IMR-90 (cell line): ENCODE data around the gene AUH. TPM values are rescaled to one million over a fixed set of nuclear protein-coding genes. Genes with fewer than 3 reads are reported as not detected.

Experiments used
- ATAC-seq: fragments of 200-7000 bp; cut with Tn5 transposase; 2 replicates; pipeline ENCODE4 v1.9.1; 2020; ENCODE audit warnings: low read depth, mild to moderate bottlenecking, moderate library complexity
- BruUV-seq: library from RNA; stranded (reverse); fragments of 400-500 nt; replicated peaks from 2 replicates; lab custom pipeline; 2021; lab: Mats Ljungman, UMichigan
- CTCF ChIA-PET: fragments of 300-600 bp; formaldehyde crosslinking; extraction: SDS; loops from one replicate; lab custom pipeline; 2021; ENCODE audit warnings: antibody characterized with exemption; lab: Yijun Ruan, JAX
- POLR2A ChIA-PET: fragments of 300-600 bp; sonication (Branson Sonifier 250); formaldehyde crosslinking; loops from one replicate; lab custom pipeline; 2022; ENCODE audit warnings: antibody characterized with exemption; ENCODE audit not compliant: unreplicated experiment; lab: Charles Lee
- DNase-seq: peaks from one replicate; pipeline ENCODE4 v3.0.0; 2013
- H2AFZ ChIP-seq: replicated peaks from 2 replicates; pipeline ENCODE3; 2013; ENCODE audit warnings: low read length, mild to moderate bottlenecking; ENCODE audit not compliant: poor library complexity
- H2AK5ac ChIP-seq: 2 replicates; pipeline ENCODE4 v1.6.1; 2013; ENCODE audit warnings: low read depth, low read length, inconsistent platforms
- H2AK9ac ChIP-seq: replicated peaks from 2 replicates; pipeline ENCODE3; 2013; ENCODE audit warnings: mild to moderate bottlenecking, low read depth, low read length, moderate library complexity; ENCODE audit not compliant: poor library complexity
- H2BK120ac ChIP-seq: 2 replicates; pipeline ENCODE4 v1.6.1; 2013; ENCODE audit warnings: low read depth, low read length, inconsistent platforms
- H2BK15ac ChIP-seq: 3 replicates; pipeline ENCODE4 v1.6.1; 2013; ENCODE audit warnings: low read depth, low read length, inconsistent platforms
- H2BK20ac ChIP-seq: 2 replicates; pipeline ENCODE4 v1.6.1; 2013; ENCODE audit warnings: low read depth, mild to moderate bottlenecking, inconsistent platforms, low read length, moderate library complexity
- H2BK5ac ChIP-seq: 2 replicates; pipeline ENCODE4 v1.6.1; 2013; ENCODE audit warnings: mild to moderate bottlenecking, low read depth, low read length, inconsistent platforms; ENCODE audit not compliant: poor library complexity, severe bottlenecking
- H3K14ac ChIP-seq: replicated peaks from 2 replicates; pipeline ENCODE4 v1.6.1; 2013; ENCODE audit warnings: low read depth, low read length, inconsistent platforms
- H3K18ac ChIP-seq: 2 replicates; pipeline ENCODE4 v1.6.1; 2013; ENCODE audit warnings: low read depth, low read length, control low read depth
- H3K23ac ChIP-seq: 2 replicates; pipeline ENCODE4 v1.6.1; 2013; ENCODE audit warnings: low read depth, low read length, inconsistent platforms
- H3K27ac ChIP-seq: 2 replicates; pipeline ENCODE4 v1.5.1; 2013; ENCODE audit warnings: mild to moderate bottlenecking, control low read depth, low read length; ENCODE audit not compliant: insufficient read depth
- H3K27me3 ChIP-seq: 2 replicates; pipeline ENCODE4 v1.6.1; 2013; ENCODE audit warnings: low read length; ENCODE audit not compliant: control insufficient read depth, insufficient read depth
- H3K36me3 ChIP-seq: 2 replicates; pipeline ENCODE4 v1.6.1; 2013; ENCODE audit warnings: low read length, mixed read lengths; ENCODE audit not compliant: control insufficient read depth, insufficient read depth
- H3K4ac ChIP-seq: 2 replicates; pipeline ENCODE4 v1.6.1; 2013; ENCODE audit warnings: low read depth, low read length, inconsistent platforms
- H3K4me1 ChIP-seq: 2 replicates; pipeline ENCODE4 v1.6.1; 2013; ENCODE audit warnings: low read length, mixed read lengths; ENCODE audit not compliant: control insufficient read depth, insufficient read depth
- H3K4me2 ChIP-seq: 2 replicates; pipeline ENCODE4 v1.6.1; 2013; ENCODE audit warnings: low read depth, mild to moderate bottlenecking, control low read depth, low read length, moderate library complexity
- H3K4me3 ChIP-seq: 2 replicates; pipeline ENCODE4 v1.5.1; 2013; ENCODE audit warnings: low read depth, mild to moderate bottlenecking, control low read depth, low read length, moderate library complexity; ENCODE audit not compliant: insufficient read depth
- H3K56ac ChIP-seq: 2 replicates; pipeline ENCODE4 v1.6.1; 2013; ENCODE audit warnings: low read length, inconsistent platforms; ENCODE audit not compliant: insufficient read depth; ENCODE audit errors: extremely low read depth
- H3K79me1 ChIP-seq, 2 experiments: 2 replicates each; pipeline ENCODE4 v1.6.1; 2013; ENCODE audit warnings: low read length in 2 of 2, inconsistent platforms in 1 of 2, low read depth in 1 of 2
- H3K9ac ChIP-seq: 2 replicates; pipeline ENCODE4 v1.6.1; 2013; ENCODE audit warnings: low read depth, low read length, control low read depth
- H3K9me1 ChIP-seq: 2 replicates; pipeline ENCODE4 v1.6.1; 2013; ENCODE audit warnings: low read length, inconsistent platforms; ENCODE audit not compliant: insufficient read depth
- H3K9me3 ChIP-seq: 2 replicates; pipeline ENCODE4 v1.6.1; 2013; ENCODE audit warnings: low read length; ENCODE audit not compliant: control insufficient read depth, insufficient read depth
- H4K20me1 ChIP-seq: 2 replicates; pipeline ENCODE4 v1.6.1; 2013; ENCODE audit warnings: low read length, inconsistent platforms; ENCODE audit not compliant: insufficient read depth
- H4K5ac ChIP-seq: 2 replicates; pipeline ENCODE4 v1.6.1; 2013; ENCODE audit warnings: mild to moderate bottlenecking, low read depth, low read length, control low read depth
- H4K8ac ChIP-seq, 2 experiments: 2 replicates each; pipeline ENCODE4 v1.6.1; 2013; ENCODE audit warnings: low read depth in 2 of 2, low read length in 2 of 2, control low read depth in 1 of 2, inconsistent platforms in 1 of 2
- H4K91ac ChIP-seq: 2 replicates; pipeline ENCODE4 v1.6.1; 2013; ENCODE audit warnings: low read depth, low read length, inconsistent platforms; ENCODE audit not compliant: insufficient read depth
- CEBPB ChIP-seq: IDR thresholded peaks from 2 replicates; pipeline ENCODE4 v1.6.1; 2012; ENCODE audit warnings: low read depth, low read length, improper control_type of control experiment
- CHD1 ChIP-seq: IDR thresholded peaks from 2 replicates; pipeline ENCODE4 v1.6.1; 2012; ENCODE audit warnings: low read depth, low read length, improper control_type of control experiment
- MAZ ChIP-seq: IDR thresholded peaks from 2 replicates; pipeline ENCODE4 v1.6.1; 2012; ENCODE audit warnings: low read depth, mild to moderate bottlenecking, low read length, improper control_type of control experiment, moderate library complexity, borderline replicate concordance
- MXI1 ChIP-seq: IDR thresholded peaks from 2 replicates; pipeline ENCODE4 v1.6.1; 2012; ENCODE audit warnings: low read depth, mild to moderate bottlenecking, low read length, moderate library complexity, borderline replicate concordance
- RFX5 ChIP-seq: IDR thresholded peaks from 2 replicates; pipeline ENCODE4 v1.8.0; 2012; ENCODE audit warnings: low read depth, mild to moderate bottlenecking, low read length, moderate library complexity
- SMC3 ChIP-seq: fragments of 150-350 bp; IDR thresholded peaks from 2 replicates; pipeline ENCODE4 v1.6.1; 2016; ENCODE audit warnings: low read depth, mild to moderate bottlenecking, antibody characterized with exemption, low read length, moderate library complexity
- USF2 ChIP-seq: fragments of 150-350 bp; IDR thresholded peaks from 2 replicates; pipeline ENCODE4 v1.6.1; 2017; ENCODE audit warnings: mild to moderate bottlenecking, antibody characterized with exemption, low read length, low read depth
- WGBS, 2 experiments: methylation state at CpG; one replicate each; pipeline versions ENCODE4 v1.1.5 to v1.1.7; 2013; ENCODE audit warnings: missing lambda C conversion rate in 2 of 2; ENCODE audit not compliant: insufficient read length in 1 of 2; ENCODE audit errors: extremely low coverage in 2 of 2; 5-methylcytosine and 5-hydroxymethylcytosine counted together
- dilution Hi-C: fragments of 300-500 bp; cut with HindIII; formaldehyde crosslinking; loops from one replicate; pipeline ENCODE4 v1.14.3; 2018; ENCODE audit warnings: low sequenced_read_pairs; ENCODE audit not compliant: unreplicated experiment
- in situ Hi-C: fragments of 300-500 bp; cut with MboI; formaldehyde crosslinking; loops from 3 replicates; pipeline ENCODE4 v1.14.3; 2019; ENCODE audit warnings: low sequenced_read_pairs, inconsistent platforms, mixed read lengths
- intact Hi-C: fragments of 100-400 bp; cut with micrococcal nuclease; formaldehyde crosslinking; loops from 2 replicates; pipeline ENCODE4 v1.10.0; 2022
- polyA plus RNA-seq, 3 experiments: library from polyadenylated mRNA; depleted of rRNA; stranded (reverse); fragments of >200 nt; gene quantifications; 2 replicates each; pipeline ENCODE4 v1.2.3, GENCODE V29; 2012; ENCODE audit warnings: low replicate concordance in 1 of 3
- total RNA-seq: library from RNA; depleted of rRNA; stranded (reverse); fragments of >200 nt; gene quantifications from 2 replicates; pipeline ENCODE4 v1.2.3, GENCODE V29; 2012

The AUH gene
- total and polyA plus RNA-seq, 2 of the 4 experiments (the other 2 are of a cell fraction): 5.9 to 8.1 TPM

DNA sequence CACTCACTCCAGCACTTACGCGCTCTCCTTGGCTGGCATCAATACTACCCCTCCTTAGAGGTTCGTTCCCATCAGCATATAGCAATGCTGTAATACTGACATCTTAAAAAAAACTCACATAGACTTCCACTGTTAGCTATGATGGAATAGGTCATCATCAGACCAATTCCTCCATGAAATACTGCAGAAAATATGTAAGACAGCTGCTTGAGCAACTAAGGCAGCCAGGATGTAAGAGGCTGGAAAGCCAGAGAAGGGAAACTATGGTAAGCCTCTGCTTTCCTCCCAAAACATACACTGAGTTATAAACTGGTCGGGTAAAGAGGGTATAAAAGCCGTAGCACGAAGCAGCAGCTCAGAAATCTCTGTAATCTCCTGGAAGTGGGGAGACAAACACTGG is 33.5 kb downstream of the AUH start:
- Histone ChIP-seq H3K79me1 (peaks cover 9 to 46% of the 10 kb centered on the region in 2 experiments), H4K91ac (no peak overlapping the region), H3K4ac (no peak overlapping the region), H2AK9ac (no peak overlapping the region), H2BK5ac (no peak overlapping the region), H4K5ac (no peak overlapping the region), H3K9me3 (no peaks in the 10 kb centered on the region; the same call in 1 of the 2 replicates), H3K14ac (0 out of 2 replicates have a peak overlapping the region, but pooled peaks have one; percentile 21), H3K27me3 (no peaks in the 10 kb centered on the region), H3K56ac (no peak overlapping the region), H2AK5ac (no peak overlapping the region), H3K27ac (no peak overlapping the region), H3K4me2 (no peak overlapping the region), H3K4me1 (no peaks in the 10 kb centered on the region), H2BK120ac (no peak overlapping the region), H3K36me3 (peaks cover 12% of the 10 kb centered on the region), H3K9me1 (peaks cover 4% of the 10 kb centered on the region; the same call in 1 of the 2 replicates), H4K20me1 (no peaks in the 10 kb centered on the region), H2AFZ (no peak overlapping the region), H3K9ac (no peak overlapping the region), H2BK20ac (no peak overlapping the region), H4K8ac (no peak overlapping the region), H3K4me3 (no peak overlapping the region), H2BK15ac (no peak overlapping the region), H3K23ac (no peak overlapping the region), H3K18ac (no peak overlapping the region)
- ATAC-seq (peak; percentile 17; the same call in 1 of the 2 replicates), DNase-seq (peak; percentile 40)
- no TSS peak for BruUV-seq
- dilution Hi-C loops: no loop called here
- WGBS, 2 experiments: 79% methylated on average over 2 of the region's 6 CpGs; no CpG with 5 or more reads in 1 of the 2 experiments
- intact Hi-C loops: no loop called here
- CTCF ChIA-PET: interaction anchor here (0.6 kb wide), 1 partner anchor 13 kb away, joined by 3 read pairs; no protein-coding TSS in a partner anchor
- TF ChIP-seq CHD1 (no peak), USF2 (no peak), MAZ (no peak), MXI1 (no peak), RFX5 (no peak), SMC3 (no peak), CEBPB (no peak)
- POLR2A ChIA-PET: no interaction called here
- in situ Hi-C loops: no loop called here
